ENCODE data around the gene TBL1X. TPM values are rescaled to one million over a fixed set of nuclear protein-coding genes. Genes with fewer than 3 reads are reported as not detected.
A peak's percentile ranks its signal among the peaks of the same experiment; 100 is the strongest.
"Not testable (repeated sequence)": the region's sequence is repeated elsewhere in the genome, so short reads cannot be mapped to it uniquely, and the experiment has no call there.

Gene TBL1X
- total RNA-seq, 1 donor from 2014 or later, result 37.1 TPM

GRCh38 chrX:9536156-9536555 is 71.3 kb downstream of the TBL1X start:
- not testable (repeated sequence) for DNase-seq (ENCODE audit: low spot score)

GRCh38 chrX:9537781-9538180 is 72.9 kb downstream of the TBL1X start:
- no peak for DNase-seq (ENCODE audit: low spot score)

- no peak for DNase-seq (ENCODE audit: low spot score)
Observed at GRCh38 chrX:9538544-9539045, 73.7 kb downstream of the TBL1X start.

- DNase-seq (ENCODE audit: low spot score), result no peak
Observed at GRCh38 chrX:9539605-9540387, 74.9 kb downstream of the TBL1X start.

GRCh38 chrX:9542106-9542760 is 77.4 kb downstream of the TBL1X start:
- DNase-seq (ENCODE audit: low spot score), result no peak

- DNase-seq (ENCODE audit: low spot score), result no peak
Observed at GRCh38 chrX:9542761-9543111, 77.9 kb downstream of the TBL1X start.

- no peak for DNase-seq (ENCODE audit: low spot score)
Observed at GRCh38 chrX:9555354-9555753, 90.5 kb downstream of the TBL1X start.

- DNase-seq (ENCODE audit: low spot score), result no peak
Observed at GRCh38 chrX:9557091-9557490, 92.2 kb downstream of the TBL1X start.

GRCh38 chrX:9557521-9557920 is 92.7 kb downstream of the TBL1X start:
- no peak for DNase-seq (ENCODE audit: low spot score)

- no peak for DNase-seq (ENCODE audit: low spot score)
Observed at GRCh38 chrX:9558615-9559014, 93.8 kb downstream of the TBL1X start.

GRCh38 chrX:9560219-9560618 is 95.4 kb downstream of the TBL1X start:
- DNase-seq (ENCODE audit: low spot score), result no peak

- no peak for DNase-seq (ENCODE audit: low spot score)
Observed at GRCh38 chrX:9561199-9561598, 96.3 kb downstream of the TBL1X start.

GRCh38 chrX:9562851-9563250 is 98.0 kb downstream of the TBL1X start:
- DNase-seq (ENCODE audit: low spot score), result no peak

- peak; percentile 80 for DNase-seq (ENCODE audit: low spot score)
Observed at GRCh38 chrX:9566150-9566621, 101.3 kb downstream of the TBL1X start.

GRCh38 chrX:9569876-9570301 is 105.0 kb downstream of the TBL1X start:
- no peak for DNase-seq (ENCODE audit: low spot score)

GRCh38 chrX:9573282-9574106 is 108.6 kb downstream of the TBL1X start:
- no peak for DNase-seq (ENCODE audit: low spot score)

- no peak for DNase-seq (ENCODE audit: low spot score)
Observed at GRCh38 chrX:9576059-9576458, 111.2 kb downstream of the TBL1X start.

- no peak for DNase-seq (ENCODE audit: low spot score)
Observed at GRCh38 chrX:9577555-9577954, 112.7 kb downstream of the TBL1X start.

GRCh38 chrX:9578083-9578779 is 113.4 kb downstream of the TBL1X start:
- no peak for DNase-seq (ENCODE audit: low spot score)

- DNase-seq (ENCODE audit: low spot score), result no peak
Observed at GRCh38 chrX:9581771-9582385, 117.0 kb downstream of the TBL1X start.

- DNase-seq (ENCODE audit: low spot score), result no peak
Observed at GRCh38 chrX:9582956-9583355, 118.1 kb downstream of the TBL1X start.

Data from mucosa of gallbladder (tissue), 1 donor.